ENCODE data around the gene ATP6V0D1.
A peak's percentile ranks its signal among the peaks of the same experiment; 100 is the strongest.

Gene ATP6V0D1

GRCh38 chr16:67436640-67437193 is 44.2 kb downstream of the ATP6V0D1 start:
- H3K36me3 ChIP-seq (ENCODE audit: insufficient read depth, insufficient read length, low read length) = peaks cover 54% of the 10 kb centered on the region
- no peak overlapping the region for H3K9ac ChIP-seq (ENCODE audit: insufficient read length, low read depth)
- no peak for TF ChIP-seq SUZ12 (IDR thresholded peaks at IDR 0.05; ENCODE audit: extremely low read depth, insufficient read depth, insufficient read length)
- no peak for TF ChIP-seq ZNF274 (IDR thresholded peaks at IDR 0.05; ENCODE audit: low read depth, low read length)
- TF ChIP-seq YY1 (IDR thresholded peaks at IDR 0.05; ENCODE audit: insufficient read depth, insufficient read length) = no peak
- H3K9me3 ChIP-seq (ENCODE audit: insufficient read depth, low read length) = no peaks in the 10 kb centered on the region
- no peak for DNase-seq (ENCODE audit: low read depth, low spot score)
- H3K4me1 ChIP-seq (ENCODE audit: insufficient read depth, insufficient read length) = peaks cover 18% of the 10 kb centered on the region
- H3K4me3 ChIP-seq (ENCODE audit: insufficient read length, low read depth) = no peak overlapping the region
- H3K27me3 ChIP-seq (ENCODE audit: insufficient read depth, insufficient read length) = peaks cover under 1% of the 10 kb centered on the region

DNA sequence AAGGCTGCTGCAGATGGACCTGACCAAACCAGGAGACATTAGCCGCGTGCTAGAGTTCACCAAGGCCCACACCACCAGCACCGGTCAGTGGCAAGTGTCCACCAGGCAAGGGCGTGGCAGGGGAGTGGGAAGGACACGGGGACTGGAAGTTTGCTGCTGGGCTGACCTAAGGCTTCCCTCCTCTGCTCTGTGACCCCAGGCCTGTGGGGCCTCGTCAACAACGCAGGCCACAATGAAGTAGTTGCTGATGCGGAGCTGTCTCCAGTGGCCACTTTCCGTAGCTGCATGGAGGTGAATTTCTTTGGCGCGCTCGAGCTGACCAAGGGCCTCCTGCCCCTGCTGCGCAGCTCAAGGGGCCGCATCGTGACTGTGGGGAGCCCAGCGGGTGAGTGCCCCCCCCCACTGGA is 45.2 kb downstream of the ATP6V0D1 start:
- Histone ChIP-seq H3K9me3 (ENCODE audit: insufficient read depth, low read length) (no peaks in the 10 kb centered on the region), H3K9ac (ENCODE audit: insufficient read length, low read depth) (no peak overlapping the region), H3K36me3 (ENCODE audit: insufficient read depth, insufficient read length, low read length) (peaks cover 47% of the 10 kb centered on the region), H3K27me3 (ENCODE audit: insufficient read depth, insufficient read length) (peaks cover 6% of the 10 kb centered on the region), H3K4me3 (ENCODE audit: insufficient read length, low read depth) (no peak overlapping the region), H3K4me1 (ENCODE audit: insufficient read depth, insufficient read length) (peaks cover 22% of the 10 kb centered on the region)
- no peak for DNase-seq (ENCODE audit: low read depth, low spot score)
- TF ChIP-seq YY1 (IDR thresholded peaks at IDR 0.05; ENCODE audit: insufficient read depth, insufficient read length) (no peak), ZNF274 (IDR thresholded peaks at IDR 0.05; ENCODE audit: low read depth, low read length) (no peak), SUZ12 (IDR thresholded peaks at IDR 0.05; ENCODE audit: extremely low read depth, insufficient read depth, insufficient read length) (no peak)

DNA sequence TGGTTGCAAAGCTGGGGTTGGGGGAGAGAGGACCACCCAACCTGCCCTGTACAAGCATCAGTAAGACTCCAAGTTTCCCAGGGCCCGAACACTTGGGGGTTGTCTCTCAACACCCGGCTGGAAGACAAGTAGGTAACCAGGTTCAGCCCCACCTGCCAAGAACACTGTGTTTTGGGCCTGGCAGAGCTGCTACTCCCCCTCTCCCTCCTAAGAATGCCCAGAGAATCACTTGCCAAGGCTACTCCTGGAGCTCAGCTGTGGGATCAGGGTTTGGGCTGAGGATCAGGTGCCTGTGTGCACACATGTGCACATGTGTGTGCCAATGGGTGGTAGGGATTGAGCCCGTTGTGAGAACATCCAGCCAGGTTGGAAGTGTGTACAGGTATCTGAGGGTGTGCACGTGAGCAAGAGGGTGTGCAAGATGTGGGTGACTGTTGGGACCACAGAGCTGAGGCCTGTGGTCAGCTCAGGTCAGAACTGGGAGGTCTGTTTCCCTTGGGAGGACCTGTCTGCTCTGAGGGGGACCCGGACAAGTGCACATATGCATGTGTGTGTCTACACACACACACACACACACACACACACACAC is 47.7 kb downstream of the ATP6V0D1 start:
- Histone ChIP-seq H3K9ac (ENCODE audit: insufficient read length, low read depth) (no peak overlapping the region), H3K4me3 (ENCODE audit: insufficient read length, low read depth) (no peak overlapping the region), H3K27me3 (ENCODE audit: insufficient read depth, insufficient read length) (peaks cover 30% of the 10 kb centered on the region), H3K9me3 (ENCODE audit: insufficient read depth, low read length) (no peaks in the 10 kb centered on the region), H3K4me1 (ENCODE audit: insufficient read depth, insufficient read length) (peaks cover 34% of the 10 kb centered on the region), H3K36me3 (ENCODE audit: insufficient read depth, insufficient read length, low read length) (peaks cover 25% of the 10 kb centered on the region)
- no peak for DNase-seq (ENCODE audit: low read depth, low spot score)
- no peak for TF ChIP-seq YY1 (IDR thresholded peaks at IDR 0.05; ENCODE audit: insufficient read depth, insufficient read length)
- no peak for TF ChIP-seq ZNF274 (IDR thresholded peaks at IDR 0.05; ENCODE audit: low read depth, low read length)
- TF ChIP-seq SUZ12 (IDR thresholded peaks at IDR 0.05; ENCODE audit: extremely low read depth, insufficient read depth, insufficient read length) = no peak

DNA sequence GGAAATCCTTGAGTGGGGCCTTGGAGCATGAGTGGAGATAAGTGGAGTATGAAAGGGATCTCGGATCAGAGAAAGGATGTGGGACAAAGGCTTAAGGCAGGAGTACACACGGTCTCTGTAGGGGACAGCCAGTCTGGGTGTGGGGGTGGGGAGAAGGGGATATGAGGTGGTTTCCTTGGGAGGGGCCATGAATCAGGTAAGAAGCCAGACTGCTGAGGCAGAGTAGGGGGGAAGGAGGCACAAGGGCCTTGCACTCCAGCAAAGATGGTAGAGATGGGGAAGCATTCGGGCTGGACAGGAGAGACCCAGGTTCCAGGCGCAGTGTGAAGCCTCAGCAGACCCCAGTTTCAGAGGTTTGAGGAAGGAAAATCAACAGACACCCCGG is 48.5 kb downstream of the ATP6V0D1 start:
- TF ChIP-seq ZNF274 (IDR thresholded peaks at IDR 0.05; ENCODE audit: low read depth, low read length) (no peak), YY1 (IDR thresholded peaks at IDR 0.05; ENCODE audit: insufficient read depth, insufficient read length) (no peak), SUZ12 (IDR thresholded peaks at IDR 0.05; ENCODE audit: extremely low read depth, insufficient read depth, insufficient read length) (no peak)
- no peak overlapping the region for H3K9ac ChIP-seq (ENCODE audit: insufficient read length, low read depth)
- H3K4me1 ChIP-seq (ENCODE audit: insufficient read depth, insufficient read length) = peaks cover 41% of the 10 kb centered on the region
- no peaks in the 10 kb centered on the region for H3K9me3 ChIP-seq (ENCODE audit: insufficient read depth, low read length)
- H3K36me3 ChIP-seq (ENCODE audit: insufficient read depth, insufficient read length, low read length) = peaks cover 17% of the 10 kb centered on the region
- DNase-seq (ENCODE audit: low read depth, low spot score) = no peak
- no peak overlapping the region for H3K4me3 ChIP-seq (ENCODE audit: insufficient read length, low read depth)
- H3K27me3 ChIP-seq (ENCODE audit: insufficient read depth, insufficient read length) = peaks cover 30% of the 10 kb centered on the region

DNA sequence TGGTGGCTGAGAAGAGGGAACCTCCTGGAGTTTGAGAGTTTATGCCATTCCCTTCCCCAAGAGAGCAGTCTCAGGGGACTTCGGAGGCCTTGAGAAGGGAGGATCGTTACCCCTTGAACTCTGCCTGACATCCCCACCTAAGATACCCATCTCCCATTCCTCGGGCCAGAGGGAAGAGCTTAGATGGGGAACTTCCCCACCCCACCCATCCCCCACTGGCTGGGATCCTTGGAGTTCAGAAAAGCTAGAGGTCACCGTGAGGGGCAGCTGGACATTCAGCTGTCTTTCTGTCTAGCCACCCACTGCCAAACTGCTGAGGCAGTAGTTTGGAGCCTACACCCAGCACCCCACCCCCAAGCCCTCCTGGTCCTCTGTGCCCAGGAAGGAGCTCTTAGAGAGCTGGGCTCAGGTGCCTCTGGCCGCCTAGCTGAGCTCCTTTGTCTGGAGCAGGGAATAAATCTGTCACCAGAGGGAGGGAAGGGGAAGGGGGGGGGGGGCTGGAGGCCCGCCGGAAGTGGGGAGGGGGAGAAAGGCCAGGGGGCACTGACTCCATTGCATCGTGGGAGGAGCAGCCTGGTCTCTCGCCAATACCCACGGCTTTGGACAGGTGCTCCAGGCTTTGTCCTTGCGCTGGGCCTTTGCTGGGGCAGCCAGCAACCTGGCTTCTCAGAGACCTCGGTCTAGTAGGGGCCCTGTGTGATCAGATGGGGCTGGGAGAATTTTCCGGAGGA is 49.0 kb downstream of the ATP6V0D1 start:
- TF ChIP-seq SUZ12 (IDR thresholded peaks at IDR 0.05; ENCODE audit: extremely low read depth, insufficient read depth, insufficient read length) (no peak), YY1 (IDR thresholded peaks at IDR 0.05; ENCODE audit: insufficient read depth, insufficient read length) (no peak), ZNF274 (IDR thresholded peaks at IDR 0.05; ENCODE audit: low read depth, low read length) (no peak)
- Histone ChIP-seq H3K36me3 (ENCODE audit: insufficient read depth, insufficient read length, low read length) (peaks cover 12% of the 10 kb centered on the region), H3K27me3 (ENCODE audit: insufficient read depth, insufficient read length) (peaks cover 30% of the 10 kb centered on the region), H3K4me3 (ENCODE audit: insufficient read length, low read depth) (peak overlapping the region; percentile 64), H3K4me1 (ENCODE audit: insufficient read depth, insufficient read length) (peaks cover 43% of the 10 kb centered on the region), H3K9me3 (ENCODE audit: insufficient read depth, low read length) (no peaks in the 10 kb centered on the region), H3K9ac (ENCODE audit: insufficient read length, low read depth) (peak overlapping the region; percentile 90)
- no peak for DNase-seq (ENCODE audit: low read depth, low spot score)

DNA sequence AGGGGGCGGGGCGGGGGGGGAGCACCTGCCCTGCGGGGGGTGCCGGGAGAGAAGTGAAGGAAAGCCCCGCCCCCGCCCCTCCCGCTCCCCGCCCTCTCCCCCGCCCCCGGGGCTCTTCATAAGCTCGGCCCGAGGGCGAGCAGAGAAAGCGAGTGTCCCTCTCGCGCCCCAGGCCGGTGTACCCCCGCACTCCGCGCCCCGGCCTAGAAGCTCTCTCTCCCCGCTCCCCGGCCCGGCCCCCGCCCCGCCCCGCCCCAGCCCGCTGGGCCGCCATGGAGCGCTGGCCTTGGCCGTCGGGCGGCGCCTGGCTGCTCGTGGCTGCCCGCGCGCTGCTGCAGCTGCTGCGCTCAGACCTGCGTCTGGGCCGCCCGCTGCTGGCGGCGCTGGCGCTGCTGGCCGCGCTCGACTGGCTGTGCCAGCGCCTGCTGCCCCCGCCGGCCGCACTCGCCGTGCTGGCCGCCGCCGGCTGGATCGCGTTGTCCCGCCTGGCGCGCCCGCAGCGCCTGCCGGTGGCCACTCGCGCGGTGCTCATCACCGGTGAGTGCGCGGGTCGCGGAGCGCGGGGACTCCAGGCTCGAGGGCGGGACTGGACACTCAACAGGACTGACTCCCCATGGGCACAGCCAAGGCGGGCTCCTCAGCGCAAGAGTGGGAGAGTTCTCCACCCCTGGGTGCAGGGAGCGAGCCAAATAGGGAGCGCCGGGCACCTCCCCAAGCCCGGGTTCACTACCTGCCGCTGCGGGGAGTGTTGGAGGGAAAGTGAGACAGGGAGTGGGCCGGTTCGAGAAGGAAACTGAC is 49.8 kb downstream of the ATP6V0D1 start, which contains the start of gene HSD11B2:
Gene HSD11B2 (plus strand): TSS at position 145 of the 798 bp plus-strand sequence. CDS start 128 bp downstream, at position 273.
- peaks cover 30% of the 10 kb centered on the region for H3K27me3 ChIP-seq (ENCODE audit: insufficient read depth, insufficient read length)
- H3K36me3 ChIP-seq (ENCODE audit: insufficient read depth, insufficient read length, low read length) = peaks cover 6% of the 10 kb centered on the region
- H3K4me1 ChIP-seq (ENCODE audit: insufficient read depth, insufficient read length) = peaks cover 44% of the 10 kb centered on the region
- H3K9ac ChIP-seq (ENCODE audit: insufficient read length, low read depth) = peak within 1 kb of the TSS; percentile 90
- no peak for DNase-seq (ENCODE audit: low read depth, low spot score)
- peak within 1 kb of the TSS; percentile 64 for H3K4me3 ChIP-seq (ENCODE audit: insufficient read length, low read depth)
- H3K9me3 ChIP-seq (ENCODE audit: insufficient read depth, low read length) = no peaks in the 10 kb centered on the region
- no peak for TF ChIP-seq SUZ12 (IDR thresholded peaks at IDR 0.05; ENCODE audit: extremely low read depth, insufficient read depth, insufficient read length)
- no peak for TF ChIP-seq YY1 (IDR thresholded peaks at IDR 0.05; ENCODE audit: insufficient read depth, insufficient read length)
- no peak for TF ChIP-seq ZNF274 (IDR thresholded peaks at IDR 0.05; ENCODE audit: low read depth, low read length)

Data from NT2/D1 (cell line).